ENCODE results near the gene ZFYVE28.

GRCh38 chr4:2412534-2412884 lies 5.9 kb downstream of the ZFYVE28 start:
- TF ChIP-seq CTCF (IDR thresholded peaks at IDR 0.05; ENCODE audit: low read depth, low read length, poor library complexity, severe bottlenecking), result no peak
- no peak for TF ChIP-seq EZH2phosphoT487 (IDR thresholded peaks at IDR 0.05; ENCODE audit: borderline replicate concordance, low read length)
